Keratinocyte (primary cell): Measurements from ENCODE around the gene CCDC146. TPM values are rescaled to one million over a fixed set of nuclear protein-coding genes. Genes with fewer than 3 reads are reported as not detected.

Experiments used
- DNase-seq: peaks from one replicate; pipeline ENCODE4 v3.0.0-alpha.2; 2011; ENCODE audit warnings: low read depth, missing footprints, low spot score
- FAIRE-seq: peaks from 2 replicates; lab custom pipeline; 2011; peaks lifted over from hg19 to GRCh38; lab: Jason Lieb, UNC
- H2AFZ ChIP-seq: 2 replicates; pipeline ENCODE4 v1.6.0; 2012; ENCODE audit warnings: low read length, control low read depth, inconsistent platforms; ENCODE audit not compliant: control insufficient read depth
- H3K27ac ChIP-seq: 2 replicates; pipeline ENCODE4 v1.5.1; 2011; ENCODE audit warnings: low read length; ENCODE audit not compliant: control insufficient read depth, insufficient read depth
- H3K27me3 ChIP-seq: 3 replicates; pipeline ENCODE4 v1.6.0; 2011; ENCODE audit warnings: low read length; ENCODE audit not compliant: control insufficient read depth, insufficient read depth; ENCODE audit errors: extremely low read depth
- H3K36me3 ChIP-seq, 2 experiments: 2 replicates in 1 of 2; 3 replicates in 1 of 2; pipeline ENCODE4 v1.5.1; 2011; ENCODE audit warnings: low read length in 2 of 2, mild to moderate bottlenecking in 1 of 2; ENCODE audit not compliant: control insufficient read depth in 2 of 2, insufficient read depth in 2 of 2; ENCODE audit errors: extremely low read depth in 1 of 2
- H3K4me1 ChIP-seq: 3 replicates; pipeline ENCODE4 v1.5.1; 2011; ENCODE audit warnings: low read length; ENCODE audit not compliant: control insufficient read depth, insufficient read depth; ENCODE audit errors: extremely low read depth
- H3K4me2 ChIP-seq: 3 replicates; pipeline ENCODE4 v1.6.0; 2011; ENCODE audit warnings: low read depth, low read length; ENCODE audit not compliant: control insufficient read depth, insufficient read depth; ENCODE audit errors: extremely low read depth
- H3K4me3 ChIP-seq, 3 experiments: fragments of 200-600 bp in 1 of 3; sonication (generic) in 1 of 3; 2 replicates in 2 of 3; 3 replicates in 1 of 3; pipeline ENCODE4 v1.5.1; 2011 to 2016; ENCODE audit warnings: low read length in 3 of 3, mild to moderate bottlenecking in 3 of 3, control low read depth in 2 of 3, inconsistent platforms in 1 of 3, low read depth in 1 of 3, mixed read lengths in 1 of 3, mixed run types in 1 of 3, moderate library complexity in 1 of 3; ENCODE audit not compliant: control insufficient read depth in 2 of 3, insufficient read depth in 2 of 3; ENCODE audit errors: extremely low read depth in 1 of 3
- H3K79me2 ChIP-seq: 2 replicates; pipeline ENCODE4 v1.6.0; 2012; ENCODE audit warnings: low read length; ENCODE audit not compliant: control insufficient read depth, insufficient read depth
- H3K9ac ChIP-seq: 3 replicates; pipeline ENCODE4 v1.6.0; 2011; ENCODE audit warnings: low read length; ENCODE audit not compliant: control insufficient read depth, insufficient read depth; ENCODE audit errors: extremely low read depth
- H3K9me1 ChIP-seq: 3 replicates; pipeline ENCODE4 v1.6.0; 2011; ENCODE audit warnings: low read length; ENCODE audit not compliant: control insufficient read depth, insufficient read depth; ENCODE audit errors: extremely low read depth
- H3K9me3 ChIP-seq: 2 replicates; pipeline ENCODE4 v1.5.1; 2012; ENCODE audit warnings: low read depth, low read length; ENCODE audit not compliant: control insufficient read depth
- H4K20me1 ChIP-seq: 3 replicates; pipeline ENCODE4 v1.6.0; 2011; ENCODE audit warnings: low read length; ENCODE audit not compliant: control insufficient read depth, insufficient read depth; ENCODE audit errors: extremely low read depth
- EZH2 ChIP-seq: IDR thresholded peaks from one replicate; pipeline ENCODE4 v1.6.1; 2012; ENCODE audit warnings: inconsistent platforms, mild to moderate bottlenecking, low read length, moderate library complexity
- dilution Hi-C: fragments of 300-500 bp; cut with MboI; formaldehyde crosslinking; loops from one replicate; pipeline ENCODE4 v1.7.0; 2020; ENCODE audit warnings: low sequenced_read_pairs; ENCODE audit not compliant: extremely low pct_ligation_motif_present
- polyA plus RNA-seq, 5 experiments: library from polyadenylated mRNA; depleted of rRNA in 3 of 5; stranded (reverse) in 3 of 5; stranded (forward) in 1 of 5; unstranded in 1 of 5; fragments of >200 nt; gene quantifications; 1 replicate in 1 of 5; 2 replicates in 3 of 5; 3 replicates in 1 of 5; pipeline versions ENCODE4 v1.2.1 to v1.2.3, GENCODE V29; 2011 to 2012; ENCODE audit warnings: missing spikeins in 2 of 5, low read depth in 1 of 5, low replicate concordance in 1 of 5
- TF ChIP-seq, protein P1 (sequence below), 3 experiments: IDR thresholded peaks in 1 of 3; conservative IDR thresholded peaks in 1 of 3; optimal IDR thresholded peaks in 1 of 3; 2 replicates in 2 of 3; 3 replicates in 1 of 3; pipeline versions ENCODE3 to v1.5.1; 2011; ENCODE audit warnings: low read length in 3 of 3, mild to moderate bottlenecking in 3 of 3, moderate library complexity in 2 of 3, control low read depth in 1 of 3, inconsistent platforms in 1 of 3; ENCODE audit not compliant: insufficient read depth in 2 of 3; ENCODE audit errors: extremely low read depth in 1 of 3

Gene CCDC146
- polyA plus RNA-seq, 1 donor (not counting 4 experiments of a cell fraction or from before 2014, with no cell fraction given) = 5.7 TPM

DNA sequence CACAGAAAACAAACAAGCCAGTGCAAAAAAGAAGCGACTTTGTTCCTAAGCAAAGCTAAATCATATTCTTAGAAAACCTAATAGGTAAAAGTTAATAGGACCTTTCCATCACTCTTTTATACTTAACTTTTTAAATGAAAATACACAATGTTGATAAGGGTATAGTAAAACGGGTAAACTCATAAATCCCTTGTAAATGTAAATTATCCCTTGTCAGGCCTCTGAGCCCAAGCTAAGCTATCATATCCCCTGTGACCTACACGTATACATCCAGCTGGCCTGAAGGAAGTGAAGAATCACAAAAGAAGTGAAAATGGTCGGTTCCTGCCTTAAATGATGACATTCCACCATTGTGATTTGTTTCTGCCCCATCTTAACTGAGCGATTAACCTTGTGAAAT, 217.3 kb downstream of the CCDC146 start:
- H3K27ac ChIP-seq = no peak overlapping the region
- no peak overlapping the region for H3K4me3 ChIP-seq
- no peak for TF ChIP-seq EZH2
- TF ChIP-seq, protein P1, sequence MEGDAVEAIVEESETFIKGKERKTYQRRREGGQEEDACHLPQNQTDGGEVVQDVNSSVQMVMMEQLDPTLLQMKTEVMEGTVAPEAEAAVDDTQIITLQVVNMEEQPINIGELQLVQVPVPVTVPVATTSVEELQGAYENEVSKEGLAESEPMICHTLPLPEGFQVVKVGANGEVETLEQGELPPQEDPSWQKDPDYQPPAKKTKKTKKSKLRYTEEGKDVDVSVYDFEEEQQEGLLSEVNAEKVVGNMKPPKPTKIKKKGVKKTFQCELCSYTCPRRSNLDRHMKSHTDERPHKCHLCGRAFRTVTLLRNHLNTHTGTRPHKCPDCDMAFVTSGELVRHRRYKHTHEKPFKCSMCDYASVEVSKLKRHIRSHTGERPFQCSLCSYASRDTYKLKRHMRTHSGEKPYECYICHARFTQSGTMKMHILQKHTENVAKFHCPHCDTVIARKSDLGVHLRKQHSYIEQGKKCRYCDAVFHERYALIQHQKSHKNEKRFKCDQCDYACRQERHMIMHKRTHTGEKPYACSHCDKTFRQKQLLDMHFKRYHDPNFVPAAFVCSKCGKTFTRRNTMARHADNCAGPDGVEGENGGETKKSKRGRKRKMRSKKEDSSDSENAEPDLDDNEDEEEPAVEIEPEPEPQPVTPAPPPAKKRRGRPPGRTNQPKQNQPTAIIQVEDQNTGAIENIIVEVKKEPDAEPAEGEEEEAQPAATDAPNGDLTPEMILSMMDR (optimal IDR thresholded peaks at IDR 0.05 in 1 of 3, IDR thresholded peaks at IDR 0.05 in 1 of 3, conservative IDR thresholded peaks at IDR 0.05 in 1 of 3; ENCODE audit: extremely low read depth in 1 of 3, insufficient read depth in 2 of 3, low read length in 3 of 3) = no peak
- H3K9me3 ChIP-seq = no peaks in the 10 kb centered on the region
- dilution Hi-C loops = no loop called here
- no peaks in the 10 kb centered on the region for H3K36me3 ChIP-seq
- H3K4me2 ChIP-seq = no peak overlapping the region
- no peak overlapping the region for H2AFZ ChIP-seq
- no peaks in the 10 kb centered on the region for H3K79me2 ChIP-seq
- no peaks in the 10 kb centered on the region for H3K9me1 ChIP-seq
- H3K4me1 ChIP-seq = no peaks in the 10 kb centered on the region
- DNase-seq (no peak), FAIRE-seq (no peak)
- no peak overlapping the region for H3K9ac ChIP-seq
- H4K20me1 ChIP-seq = no peaks in the 10 kb centered on the region
- no peaks in the 10 kb centered on the region for H3K27me3 ChIP-seq

Other genes starting within 250 kb of the CCDC146 start
- gene SPDYE17, start 90.3 kb upstream of the CCDC146 start, polyA plus RNA-seq = not detected in 3 replicates
- gene SPDYE18, start 60.1 kb upstream of the CCDC146 start, polyA plus RNA-seq = 0.08 TPM in 1 of 3 replicates, not detected in the others
- 0.01 to 0.05 TPM in 2 of 3 replicates, not detected in the other for gene FGL2, start 77.2 kb downstream of the CCDC146 start, polyA plus RNA-seq